ENCODE data around the gene ACAD11. TPM values are rescaled to one million over a fixed set of nuclear protein-coding genes. Genes with fewer than 3 reads are reported as not detected.

The ACAD11 gene
- total RNA-seq, 4 donors from 2014 or later, result 39.0 to 69.8 (median 51.5) TPM

GRCh38 chr3:132542577-132542976 lies 117.0 kb downstream of the ACAD11 start:
- no peak for TF ChIP-seq CTCF (IDR thresholded peaks at IDR 0.05; ENCODE audit: low read depth)

- no peak for TF ChIP-seq CTCF (IDR thresholded peaks at IDR 0.05; ENCODE audit: low read depth)
Measured at GRCh38 chr3:132539681-132540080, 119.9 kb downstream of the ACAD11 start.

- no peak for TF ChIP-seq CTCF (IDR thresholded peaks at IDR 0.05; ENCODE audit: low read depth)
Measured at GRCh38 chr3:132538072-132538471, 121.5 kb downstream of the ACAD11 start.

GRCh38 chr3:132537297-132537696 lies 122.3 kb downstream of the ACAD11 start:
- TF ChIP-seq CTCF (IDR thresholded peaks at IDR 0.05; ENCODE audit: low read depth), result no peak

GRCh38 chr3:132536442-132537153 lies 123.0 kb downstream of the ACAD11 start:
- no peak for TF ChIP-seq CTCF (IDR thresholded peaks at IDR 0.05; ENCODE audit: low read depth)

GRCh38 chr3:132535575-132536441 lies 123.8 kb downstream of the ACAD11 start:
- no peak for TF ChIP-seq CTCF (IDR thresholded peaks at IDR 0.05; ENCODE audit: low read depth)

GRCh38 chr3:132530624-132531023 lies 129.0 kb downstream of the ACAD11 start:
- TF ChIP-seq CTCF (IDR thresholded peaks at IDR 0.05; ENCODE audit: low read depth), result no peak

All from subcutaneous adipose tissue (tissue), 4 donors.